ENCODE measurements around the gene NCAPG2. TPM values are rescaled to one million over a fixed set of nuclear protein-coding genes. Genes with fewer than 3 reads are reported as not detected.
"Not testable (repeated sequence)": the region's sequence is repeated elsewhere in the genome, so short reads cannot be mapped to it uniquely, and the experiment has no call there.

NCAPG2 gene
- total and polyA plus RNA-seq, 2 of the 13 experiments (the other 11 are each of a cell fraction or from before 2014, with no cell fraction given): 15.1 to 30.7 TPM

DNA sequence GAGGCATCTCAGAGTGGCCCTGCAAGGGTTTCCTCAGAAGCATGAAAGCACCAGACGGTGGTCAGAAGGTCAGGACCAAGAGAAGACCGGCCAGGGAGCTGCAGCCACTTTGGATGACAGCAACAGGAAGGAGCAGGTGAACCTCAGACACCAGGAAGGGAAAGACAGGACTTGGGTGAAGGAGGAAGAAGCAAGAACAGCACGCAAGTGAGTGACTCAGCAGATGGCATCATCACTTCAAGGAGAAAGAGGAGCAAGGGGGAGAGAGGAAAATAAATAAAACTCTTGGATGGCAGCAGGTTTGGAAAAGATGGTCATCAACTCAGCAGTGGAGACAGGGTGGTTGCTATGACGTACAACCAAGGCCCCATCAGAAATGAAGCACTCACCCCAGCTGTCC is 31.6 kb downstream of the NCAPG2 start:
- H3K4me3 ChIP-seq (replicated peaks in 1 of 3; ENCODE audit: insufficient read depth in 1 of 3, low read depth in 2 of 3, low read length in 3 of 3): no peak overlapping the region
- FAIRE-seq (no peak), DNase-seq (ENCODE audit: low spot score) (no peak), ATAC-seq (no peak)
- no peaks in the 10 kb centered on the region for H3K79me2 ChIP-seq (ENCODE audit: insufficient read depth, low read length)
- intact Hi-C loops (cut with micrococcal nuclease; ENCODE audit: unreplicated experiment) (no loop called here), in situ Hi-C loops (cut with HindIII; ENCODE audit: extremely low pct_ligation_motif_present, low pct_unique_long_range_greater_than_20kb) (no loop called here)
- no peaks in the 10 kb centered on the region for H3K27me3 ChIP-seq (ENCODE audit: control insufficient read depth in 1 of 2, insufficient read depth in 2 of 2, low read length in 2 of 2)
- no peak overlapping the region for H2AFZ ChIP-seq (ENCODE audit: low read length)
- CTCF ChIA-PET (ENCODE audit: low intra/inter-chr PET ratio, low total read pairs): no interaction called here
- no peaks in the 10 kb centered on the region for H3K9me3 ChIP-seq (ENCODE audit: low read length)
- no peaks in the 10 kb centered on the region for H3K4me1 ChIP-seq (ENCODE audit: insufficient read depth, low read length)
- WGBS (ENCODE audit: low lambda C conversion rate): 70% methylated on average over 4 of the region's 4 CpGs
- POLR2A ChIA-PET: no interaction called here
- H4K20me1 ChIP-seq (ENCODE audit: insufficient read depth, low read length): no peaks in the 10 kb centered on the region
- BruUV-seq (replicated peaks): no TSS peak
- no peak overlapping the region for H3K4me2 ChIP-seq (ENCODE audit: low read depth, low read length)
- H3K9ac ChIP-seq (ENCODE audit: insufficient read depth, low read depth, low read length): no peak overlapping the region
- H3K27ac ChIP-seq (ENCODE audit: extremely low read length, insufficient read depth, low read length): no peak overlapping the region
- TF ChIP-seq NCOA1 (CRISPR knock-in tag; IDR thresholded peaks at IDR 0.05) (no peak), MAF1 (CRISPR knock-in tag; IDR thresholded peaks at IDR 0.05; ENCODE audit: borderline replicate concordance) (no peak), ZFP1 (CRISPR knock-in tag; IDR thresholded peaks at IDR 0.05) (no peak), MBNL3 (CRISPR knock-in tag; conservative IDR thresholded peaks at IDR 0.05) (no peak), ZSCAN21 (CRISPR knock-in tag; IDR thresholded peaks at IDR 0.05; ENCODE audit: borderline replicate concordance) (no peak), ZNF431 (CRISPR knock-in tag; IDR thresholded peaks at IDR 0.05; ENCODE audit: borderline replicate concordance, low read depth) (no peak), LCORL (IDR thresholded peaks at IDR 0.05) (no peak), LCORL (CRISPR knock-in tag; IDR thresholded peaks at IDR 0.05) (no peak)
- TF ChIP-seq, protein P1, sequence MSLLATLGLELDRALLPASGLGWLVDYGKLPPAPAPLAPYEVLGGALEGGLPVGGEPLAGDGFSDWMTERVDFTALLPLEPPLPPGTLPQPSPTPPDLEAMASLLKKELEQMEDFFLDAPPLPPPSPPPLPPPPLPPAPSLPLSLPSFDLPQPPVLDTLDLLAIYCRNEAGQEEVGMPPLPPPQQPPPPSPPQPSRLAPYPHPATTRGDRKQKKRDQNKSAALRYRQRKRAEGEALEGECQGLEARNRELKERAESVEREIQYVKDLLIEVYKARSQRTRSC (CRISPR knock-in tag; IDR thresholded peaks at IDR 0.05; ENCODE audit: low read depth): no peak
- TF ChIP-seq, protein P2, sequence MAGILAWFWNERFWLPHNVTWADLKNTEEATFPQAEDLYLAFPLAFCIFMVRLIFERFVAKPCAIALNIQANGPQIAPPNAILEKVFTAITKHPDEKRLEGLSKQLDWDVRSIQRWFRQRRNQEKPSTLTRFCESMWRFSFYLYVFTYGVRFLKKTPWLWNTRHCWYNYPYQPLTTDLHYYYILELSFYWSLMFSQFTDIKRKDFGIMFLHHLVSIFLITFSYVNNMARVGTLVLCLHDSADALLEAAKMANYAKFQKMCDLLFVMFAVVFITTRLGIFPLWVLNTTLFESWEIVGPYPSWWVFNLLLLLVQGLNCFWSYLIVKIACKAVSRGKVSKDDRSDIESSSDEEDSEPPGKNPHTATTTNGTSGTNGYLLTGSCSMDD (CRISPR knock-in tag; IDR thresholded peaks at IDR 0.05): no peak
- TF ChIP-seq, protein P3, sequence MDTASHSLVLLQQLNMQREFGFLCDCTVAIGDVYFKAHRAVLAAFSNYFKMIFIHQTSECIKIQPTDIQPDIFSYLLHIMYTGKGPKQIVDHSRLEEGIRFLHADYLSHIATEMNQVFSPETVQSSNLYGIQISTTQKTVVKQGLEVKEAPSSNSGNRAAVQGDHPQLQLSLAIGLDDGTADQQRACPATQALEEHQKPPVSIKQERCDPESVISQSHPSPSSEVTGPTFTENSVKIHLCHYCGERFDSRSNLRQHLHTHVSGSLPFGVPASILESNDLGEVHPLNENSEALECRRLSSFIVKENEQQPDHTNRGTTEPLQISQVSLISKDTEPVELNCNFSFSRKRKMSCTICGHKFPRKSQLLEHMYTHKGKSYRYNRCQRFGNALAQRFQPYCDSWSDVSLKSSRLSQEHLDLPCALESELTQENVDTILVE (CRISPR knock-in tag; IDR thresholded peaks at IDR 0.05): no peak
- H3K36me3 ChIP-seq (replicated peaks in 1 of 2; ENCODE audit: control insufficient read depth in 1 of 2, insufficient read depth in 2 of 2, low read length in 2 of 2): peaks cover 23 to 57% of the 10 kb centered on the region in 2 experiments

DNA sequence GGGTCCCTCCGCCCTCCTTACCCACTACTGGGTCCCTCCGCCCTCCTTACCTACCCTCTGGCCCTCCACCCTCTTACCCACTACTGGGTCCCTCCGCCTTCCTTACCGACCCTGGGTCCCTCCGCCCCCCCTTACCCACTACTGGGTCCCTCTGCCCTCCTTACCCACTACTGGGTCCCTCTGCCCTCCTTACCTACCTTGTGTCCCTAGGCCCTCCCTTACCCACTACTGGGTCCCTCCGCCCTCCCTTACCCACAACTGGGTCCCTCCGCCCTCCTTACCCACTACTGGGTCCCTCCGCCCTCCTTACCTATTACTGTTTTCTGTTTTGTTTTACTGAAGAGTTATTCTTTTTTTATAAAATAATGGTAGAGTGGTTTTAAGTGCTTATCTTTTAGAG is 36.5 kb downstream of the NCAPG2 start:
- H2AFZ ChIP-seq (ENCODE audit: low read length); H3K4me3 ChIP-seq (replicated peaks in 1 of 3; ENCODE audit: insufficient read depth in 1 of 3, low read depth in 2 of 3, low read length in 3 of 3); H3K79me2 ChIP-seq (ENCODE audit: insufficient read depth, low read length); POLR2A ChIA-PET; in situ Hi-C loops (cut with HindIII; ENCODE audit: extremely low pct_ligation_motif_present, low pct_unique_long_range_greater_than_20kb); FAIRE-seq; intact Hi-C loops (cut with micrococcal nuclease; ENCODE audit: unreplicated experiment); ATAC-seq; CTCF ChIA-PET (ENCODE audit: low intra/inter-chr PET ratio, low total read pairs); H3K9me3 ChIP-seq (ENCODE audit: low read length); H3K9ac ChIP-seq (ENCODE audit: insufficient read depth, low read depth, low read length); H3K4me1 ChIP-seq (ENCODE audit: insufficient read depth, low read length); BruUV-seq (replicated peaks); H4K20me1 ChIP-seq (ENCODE audit: insufficient read depth, low read length); DNase-seq (ENCODE audit: low spot score); H3K4me2 ChIP-seq (ENCODE audit: low read depth, low read length); H3K27me3 ChIP-seq (ENCODE audit: control insufficient read depth in 1 of 2, insufficient read depth in 2 of 2, low read length in 2 of 2); H3K27ac ChIP-seq (ENCODE audit: extremely low read length, insufficient read depth, low read length): not testable (repeated sequence)
- 96% methylated on average over 8 of the region's 8 CpGs for whole genome bisulfite sequencing (ENCODE audit: low lambda C conversion rate)
- H3K36me3 ChIP-seq (replicated peaks in 1 of 2; ENCODE audit: control insufficient read depth in 1 of 2, insufficient read depth in 2 of 2, low read length in 2 of 2): peaks cover 20 to 51% of the 10 kb centered on the region in 2 experiments

Data from HepG2 (cell line).